ENCODE measurements around the gene PARD3. TPM values are rescaled to one million over a fixed set of nuclear protein-coding genes. Genes with fewer than 3 reads are reported as not detected.

The PARD3 gene
- total RNA-seq, 1 experiment from 2014 or later: 46.3 TPM

DNA sequence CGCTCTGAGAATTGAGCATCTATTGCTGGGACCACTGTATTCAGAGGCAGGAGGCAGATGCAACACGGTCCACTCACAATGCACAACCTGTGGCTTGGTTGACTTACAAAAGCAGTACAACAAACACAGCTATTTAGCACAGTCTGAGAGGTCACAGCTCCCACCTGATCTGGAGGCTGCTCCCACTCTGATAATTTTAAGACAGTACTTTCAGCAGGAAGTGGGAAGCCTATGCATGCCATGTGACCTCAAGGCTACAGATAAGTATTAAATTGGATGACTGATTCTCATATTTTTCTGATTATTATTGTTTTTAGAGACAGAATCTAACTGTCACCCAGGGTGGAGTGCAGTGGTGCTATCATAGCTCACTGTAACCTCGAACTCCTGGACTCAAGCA lies 659.3 kb downstream of the PARD3 start:
- Histone ChIP-seq H3K36me3 (ENCODE audit: control insufficient read depth in 1 of 2, insufficient read depth in 2 of 2, low read length in 2 of 2) (no peaks in the 10 kb centered on the region), H3K9ac (ENCODE audit: low read length) (no peak overlapping the region), H3K9me2 (ENCODE audit: insufficient read depth) (no peaks in the 10 kb centered on the region), H3K9me3 (ENCODE audit: control insufficient read depth in 1 of 2, insufficient read depth in 1 of 2, low read depth in 1 of 2, low read length in 2 of 2) (no peaks in the 10 kb centered on the region), H3K27me3 (ENCODE audit: insufficient read depth, low read length) (no peaks in the 10 kb centered on the region), H3K27ac (ENCODE audit: low read depth, low read length) (no peak overlapping the region), H3K4me2 (ENCODE audit: low read length) (no peak overlapping the region), H3K4me1 (ENCODE audit: control insufficient read depth in 1 of 2, insufficient read depth in 2 of 2, low read length in 2 of 2) (no peaks in the 10 kb centered on the region), H3K79me2 (ENCODE audit: insufficient read depth, low read length) (no peaks in the 10 kb centered on the region), H3K4me3 (replicated peaks in 1 of 2; ENCODE audit: low read depth in 1 of 2, low read length in 2 of 2) (no peak overlapping the region), H2AFZ (ENCODE audit: low read depth, low read length, poor library complexity, severe bottlenecking) (no peak overlapping the region), H4K20me1 (ENCODE audit: insufficient read depth) (no peaks in the 10 kb centered on the region)
- RAD21 ChIA-PET (ENCODE audit: low non-redundant PET in 1 of 2, low total read pairs in 2 of 2, uncharacterized antibody in 2 of 2, unreplicated experiment in 2 of 2): no interaction called here
- POLR2A ChIA-PET: no interaction called here
- intact Hi-C loops (cut with micrococcal nuclease): no loop called here
- DNase-seq (ENCODE audit: low read depth, low spot score) (no peak), ATAC-seq (no peak)
- CTCF ChIA-PET: no interaction called here
- no TSS peak for BruUV-seq (replicated peaks)
- no peak for TF ChIP-seq SIN3A (IDR thresholded peaks at IDR 0.05; ENCODE audit: low read depth)
- TF ChIP-seq EZH2phosphoT487 (IDR thresholded peaks at IDR 0.05; ENCODE audit: borderline replicate concordance): no peak
- TF ChIP-seq SRF (IDR thresholded peaks at IDR 0.05; ENCODE audit: low read depth): no peak
- TF ChIP-seq SP1 (IDR thresholded peaks at IDR 0.05; ENCODE audit: low read depth): no peak
- no peak for TF ChIP-seq EZH2 (IDR thresholded peaks at IDR 0.05)
- TF ChIP-seq, protein P1, sequence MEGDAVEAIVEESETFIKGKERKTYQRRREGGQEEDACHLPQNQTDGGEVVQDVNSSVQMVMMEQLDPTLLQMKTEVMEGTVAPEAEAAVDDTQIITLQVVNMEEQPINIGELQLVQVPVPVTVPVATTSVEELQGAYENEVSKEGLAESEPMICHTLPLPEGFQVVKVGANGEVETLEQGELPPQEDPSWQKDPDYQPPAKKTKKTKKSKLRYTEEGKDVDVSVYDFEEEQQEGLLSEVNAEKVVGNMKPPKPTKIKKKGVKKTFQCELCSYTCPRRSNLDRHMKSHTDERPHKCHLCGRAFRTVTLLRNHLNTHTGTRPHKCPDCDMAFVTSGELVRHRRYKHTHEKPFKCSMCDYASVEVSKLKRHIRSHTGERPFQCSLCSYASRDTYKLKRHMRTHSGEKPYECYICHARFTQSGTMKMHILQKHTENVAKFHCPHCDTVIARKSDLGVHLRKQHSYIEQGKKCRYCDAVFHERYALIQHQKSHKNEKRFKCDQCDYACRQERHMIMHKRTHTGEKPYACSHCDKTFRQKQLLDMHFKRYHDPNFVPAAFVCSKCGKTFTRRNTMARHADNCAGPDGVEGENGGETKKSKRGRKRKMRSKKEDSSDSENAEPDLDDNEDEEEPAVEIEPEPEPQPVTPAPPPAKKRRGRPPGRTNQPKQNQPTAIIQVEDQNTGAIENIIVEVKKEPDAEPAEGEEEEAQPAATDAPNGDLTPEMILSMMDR (IDR thresholded peaks at IDR 0.05 in 2 of 3, conservative IDR thresholded peaks at IDR 0.05 in 1 of 3; ENCODE audit: borderline replicate concordance in 1 of 3, insufficient read depth in 1 of 3, low read depth in 2 of 3, low read length in 2 of 3): no peak
- no peak for TF ChIP-seq YY1 (IDR thresholded peaks at IDR 0.05; ENCODE audit: extremely low read depth, insufficient replicate concordance, low read depth, low read length)
- TF ChIP-seq TCF7L2 (IDR thresholded peaks at IDR 0.05; ENCODE audit: borderline replicate concordance, extremely low read depth, insufficient read depth, insufficient read length): no peak
- TF ChIP-seq ZNF274 (IDR thresholded peaks at IDR 0.05; ENCODE audit: low read depth, low read length): no peak
- TF ChIP-seq FOSL1 (IDR thresholded peaks at IDR 0.05; ENCODE audit: low read depth): no peak
- TF ChIP-seq EGR1 (IDR thresholded peaks at IDR 0.05; ENCODE audit: low read depth): no peak
- TF ChIP-seq, protein P2, sequence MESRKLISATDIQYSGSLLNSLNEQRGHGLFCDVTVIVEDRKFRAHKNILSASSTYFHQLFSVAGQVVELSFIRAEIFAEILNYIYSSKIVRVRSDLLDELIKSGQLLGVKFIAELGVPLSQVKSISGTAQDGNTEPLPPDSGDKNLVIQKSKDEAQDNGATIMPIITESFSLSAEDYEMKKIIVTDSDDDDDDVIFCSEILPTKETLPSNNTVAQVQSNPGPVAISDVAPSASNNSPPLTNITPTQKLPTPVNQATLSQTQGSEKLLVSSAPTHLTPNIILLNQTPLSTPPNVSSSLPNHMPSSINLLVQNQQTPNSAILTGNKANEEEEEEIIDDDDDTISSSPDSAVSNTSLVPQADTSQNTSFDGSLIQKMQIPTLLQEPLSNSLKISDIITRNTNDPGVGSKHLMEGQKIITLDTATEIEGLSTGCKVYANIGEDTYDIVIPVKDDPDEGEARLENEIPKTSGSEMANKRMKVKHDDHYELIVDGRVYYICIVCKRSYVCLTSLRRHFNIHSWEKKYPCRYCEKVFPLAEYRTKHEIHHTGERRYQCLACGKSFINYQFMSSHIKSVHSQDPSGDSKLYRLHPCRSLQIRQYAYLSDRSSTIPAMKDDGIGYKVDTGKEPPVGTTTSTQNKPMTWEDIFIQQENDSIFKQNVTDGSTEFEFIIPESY (IDR thresholded peaks at IDR 0.05; ENCODE audit: extremely low read depth, insufficient replicate concordance, low read length): no peak
- TF ChIP-seq, protein P3, sequence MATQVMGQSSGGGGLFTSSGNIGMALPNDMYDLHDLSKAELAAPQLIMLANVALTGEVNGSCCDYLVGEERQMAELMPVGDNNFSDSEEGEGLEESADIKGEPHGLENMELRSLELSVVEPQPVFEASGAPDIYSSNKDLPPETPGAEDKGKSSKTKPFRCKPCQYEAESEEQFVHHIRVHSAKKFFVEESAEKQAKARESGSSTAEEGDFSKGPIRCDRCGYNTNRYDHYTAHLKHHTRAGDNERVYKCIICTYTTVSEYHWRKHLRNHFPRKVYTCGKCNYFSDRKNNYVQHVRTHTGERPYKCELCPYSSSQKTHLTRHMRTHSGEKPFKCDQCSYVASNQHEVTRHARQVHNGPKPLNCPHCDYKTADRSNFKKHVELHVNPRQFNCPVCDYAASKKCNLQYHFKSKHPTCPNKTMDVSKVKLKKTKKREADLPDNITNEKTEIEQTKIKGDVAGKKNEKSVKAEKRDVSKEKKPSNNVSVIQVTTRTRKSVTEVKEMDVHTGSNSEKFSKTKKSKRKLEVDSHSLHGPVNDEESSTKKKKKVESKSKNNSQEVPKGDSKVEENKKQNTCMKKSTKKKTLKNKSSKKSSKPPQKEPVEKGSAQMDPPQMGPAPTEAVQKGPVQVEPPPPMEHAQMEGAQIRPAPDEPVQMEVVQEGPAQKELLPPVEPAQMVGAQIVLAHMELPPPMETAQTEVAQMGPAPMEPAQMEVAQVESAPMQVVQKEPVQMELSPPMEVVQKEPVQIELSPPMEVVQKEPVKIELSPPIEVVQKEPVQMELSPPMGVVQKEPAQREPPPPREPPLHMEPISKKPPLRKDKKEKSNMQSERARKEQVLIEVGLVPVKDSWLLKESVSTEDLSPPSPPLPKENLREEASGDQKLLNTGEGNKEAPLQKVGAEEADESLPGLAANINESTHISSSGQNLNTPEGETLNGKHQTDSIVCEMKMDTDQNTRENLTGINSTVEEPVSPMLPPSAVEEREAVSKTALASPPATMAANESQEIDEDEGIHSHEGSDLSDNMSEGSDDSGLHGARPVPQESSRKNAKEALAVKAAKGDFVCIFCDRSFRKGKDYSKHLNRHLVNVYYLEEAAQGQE (IDR thresholded peaks at IDR 0.05; ENCODE audit: low read depth): no peak

Data from HCT116 (cell line).